Tibial artery (tissue), 4 donors: ENCODE measurements around the gene HDAC1.

Experiments used
- DNase-seq, 2 donors: peaks; one replicate each; pipeline ENCODE4 v3.0.0-alpha.2; 2019
- H3K27ac ChIP-seq, 2 donors: fragments of 200-600 bp; sonication (generic) in 1 of 2; 1 replicate in 1 of 2; 2 replicates in 1 of 2; pipeline ENCODE4 v1.5.1; 2018 to 2019; ENCODE audit warnings: mild to moderate bottlenecking in 1 of 2
- H3K27me3 ChIP-seq, 2 donors: fragments of 200-600 bp; sonication (generic) in 1 of 2; one replicate each; pipeline versions ENCODE4 v1.5.1 to v1.6.0; 2016 to 2019
- H3K36me3 ChIP-seq, 3 donors: fragments of 200-600 bp; sonication (generic) in 2 of 3; one replicate each; pipeline ENCODE4 v1.5.1; 2016 to 2019; ENCODE audit warnings: mild to moderate bottlenecking in 2 of 3
- H3K4me1 ChIP-seq, 4 donors: fragments of 200-600 bp; sonication (generic) in 2 of 4; 1 replicate in 3 of 4; 2 replicates in 1 of 4; pipeline ENCODE4 v1.5.1; 2016 to 2019
- H3K4me3 ChIP-seq, 2 donors: fragments of 200-600 bp; sonication (generic) in 1 of 2; 1 replicate in 1 of 2; 2 replicates in 1 of 2; pipeline ENCODE4 v1.5.1; 2018 to 2019; ENCODE audit warnings: mild to moderate bottlenecking in 2 of 2
- H3K9me3 ChIP-seq, 3 donors: fragments of 200-600 bp; sonication (generic) in 1 of 3; one replicate each; pipeline ENCODE4 v1.5.1; 2016 to 2019
- CTCF ChIP-seq, 2 experiments: fragments of 200-600 bp in 1 of 2; fragments of 450-650 bp in 1 of 2; IDR thresholded peaks; one replicate each; pipeline ENCODE4 v1.5.1; 2017 to 2019; ENCODE audit warnings: antibody characterized with exemption in 2 of 2, mild to moderate bottlenecking in 1 of 2, moderate library complexity in 1 of 2
- intact Hi-C: fragments of 100-400 bp; cut with DNase I; formaldehyde crosslinking; loops from one replicate; pipeline ENCODE4 v1.15.0; 2023; ENCODE audit warnings: low total_unique reads

The HDAC1 gene

DNA sequence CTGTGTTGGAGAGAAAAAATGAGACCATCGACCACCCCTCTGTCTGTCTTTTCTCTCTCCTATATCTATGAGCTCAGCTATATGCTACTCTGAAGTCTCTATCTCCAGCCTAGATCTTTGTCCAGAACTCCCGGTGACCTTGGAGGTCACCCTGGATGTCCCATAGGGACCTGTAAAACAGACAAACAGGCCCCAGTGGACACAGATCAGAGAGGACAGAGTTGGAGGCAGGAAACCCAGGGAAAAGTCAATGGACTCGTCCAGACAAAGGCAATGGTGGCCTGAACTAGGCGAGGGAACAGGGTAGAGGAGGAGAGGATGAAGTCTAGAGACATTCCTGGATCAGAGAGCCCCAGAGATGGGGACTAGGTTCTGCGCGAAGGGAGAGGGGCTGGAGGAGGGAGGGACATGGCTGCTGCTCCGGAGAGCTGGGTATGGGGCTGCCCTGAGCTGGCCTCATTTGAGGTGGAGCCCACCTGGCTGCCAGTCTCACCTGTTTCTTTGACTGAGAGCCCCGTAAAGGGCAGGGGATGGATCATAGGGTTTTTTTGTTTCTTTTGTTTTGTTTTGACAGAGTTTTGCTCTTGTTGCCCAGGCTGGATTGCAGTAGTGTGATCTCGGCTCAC, 54.8 kb downstream of the HDAC1 start:
- intact Hi-C loops: no loop called here
- H3K9me3 ChIP-seq: no peaks in the 10 kb centered on the region
- no peaks in the 10 kb centered on the region for H3K36me3 ChIP-seq
- no peak for TF ChIP-seq CTCF (IDR thresholded peaks at IDR 0.05)
- no peaks in the 10 kb centered on the region for H3K27me3 ChIP-seq
- DNase-seq: no peak
- peaks cover 0 to 9% (median 0%) of the 10 kb centered on the region in 4 donors for H3K4me1 ChIP-seq
- H3K4me3 ChIP-seq: no peak overlapping the region
- H3K27ac ChIP-seq: no peak overlapping the region

GRCh38 chr1:32349211-32349708, 57.4 kb downstream of the HDAC1 start:
- no peaks in the 10 kb centered on the region for H3K9me3 ChIP-seq
- H3K4me1 ChIP-seq: peaks cover 0 to 21% (median 20%) of the 10 kb centered on the region in 4 donors
- intact Hi-C loops: no loop called here
- H3K27ac ChIP-seq: no peak overlapping the region
- H3K27me3 ChIP-seq: no peaks in the 10 kb centered on the region
- no peak for TF ChIP-seq CTCF (IDR thresholded peaks at IDR 0.05)
- H3K36me3 ChIP-seq: no peaks in the 10 kb centered on the region
- no peak overlapping the region for H3K4me3 ChIP-seq
- DNase-seq: peak in 1 of 2 donors; percentile 50

DNA sequence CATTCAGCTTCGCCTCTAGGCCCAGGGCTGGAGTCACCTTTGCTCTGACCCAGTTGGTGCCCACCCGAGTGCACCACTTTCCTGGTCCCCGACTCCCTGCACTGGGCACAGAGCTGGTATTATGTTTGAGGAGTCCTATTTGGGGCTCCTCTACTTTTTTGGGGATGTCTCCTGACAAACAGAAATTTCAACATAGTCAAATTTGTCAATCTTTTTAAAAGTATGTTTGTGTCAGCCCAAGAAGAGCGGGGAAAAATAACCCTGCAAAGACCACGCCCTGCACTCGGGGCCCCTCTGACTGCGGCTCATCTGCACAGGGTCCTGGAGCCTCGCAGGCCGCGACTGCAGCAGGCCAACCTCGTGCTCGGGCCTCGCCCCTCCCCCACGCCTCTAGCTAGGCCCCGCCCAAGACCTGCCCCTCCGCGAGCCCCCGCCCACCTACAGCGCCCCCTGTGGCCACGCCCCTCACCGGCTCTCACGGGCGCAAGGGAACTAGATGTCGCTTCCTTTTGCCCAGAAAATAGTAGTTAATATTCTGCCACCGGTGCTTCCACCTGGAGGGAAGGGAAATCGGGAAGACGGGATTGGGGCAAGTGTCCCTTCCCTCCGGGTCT, 59.0 kb downstream of the HDAC1 start:
- peaks cover 0 to 21% (median 20%) of the 10 kb centered on the region in 4 donors for H3K4me1 ChIP-seq
- H3K9me3 ChIP-seq: no peaks in the 10 kb centered on the region
- TF ChIP-seq CTCF (IDR thresholded peaks at IDR 0.05): peak; percentile 19 to 54
- H3K4me3 ChIP-seq: peak overlapping the region; percentile 59 to 84
- intact Hi-C loops: loop anchor here (5.0 kb wide), 1 partner anchor 149 kb away; the partner anchor contains the start of gene CCDC28B
- peak; percentile 59 to 85 for DNase-seq
- no peaks in the 10 kb centered on the region for H3K36me3 ChIP-seq
- no peaks in the 10 kb centered on the region for H3K27me3 ChIP-seq
- H3K27ac ChIP-seq: peak overlapping the region; percentile 86 to 94

DNA sequence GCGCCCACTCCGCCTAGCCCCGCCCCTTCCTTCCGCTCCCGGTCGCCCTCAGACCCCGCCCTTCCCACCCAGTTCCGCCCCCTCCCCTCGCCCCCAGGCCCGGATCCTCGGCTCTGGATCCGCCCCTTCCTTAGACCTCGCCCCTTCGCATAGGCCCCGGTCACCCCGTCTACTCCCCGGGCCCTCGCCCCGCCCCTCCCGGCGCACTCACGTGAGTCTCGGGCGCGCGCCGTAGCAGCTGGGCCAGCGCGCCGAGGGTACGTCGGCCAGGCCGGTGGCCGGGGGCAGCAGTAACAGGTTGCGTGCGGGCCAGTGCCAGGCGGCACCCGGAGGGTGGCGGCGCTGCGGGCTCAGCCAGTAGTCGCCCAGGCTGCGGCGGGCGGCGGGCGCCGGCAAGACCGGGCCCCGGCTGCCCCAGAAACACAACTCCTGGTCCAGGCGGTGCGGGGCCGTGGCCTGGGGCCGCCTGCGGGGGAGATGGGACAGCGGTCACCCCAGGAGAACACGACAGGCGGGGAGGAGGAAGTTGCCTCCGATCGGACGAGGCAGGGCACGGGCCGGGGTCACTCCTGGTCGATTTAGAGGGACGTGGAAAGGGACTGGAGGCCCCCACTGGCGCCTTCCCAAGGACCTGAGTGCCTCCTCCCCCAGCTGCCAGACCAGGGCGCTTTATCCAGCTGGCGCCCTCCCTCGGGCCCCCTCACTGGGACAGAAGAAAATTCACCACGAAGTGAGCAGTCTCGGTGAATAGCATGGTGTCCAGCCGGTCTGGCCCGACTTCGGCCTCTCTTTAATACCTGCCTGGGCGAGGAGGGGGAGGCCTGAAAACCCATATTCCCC, 59.7 kb downstream of the HDAC1 start:
- H3K36me3 ChIP-seq: no peaks in the 10 kb centered on the region
- peak overlapping the region; percentile 86 to 94 for H3K27ac ChIP-seq
- no peaks in the 10 kb centered on the region for H3K27me3 ChIP-seq
- peaks cover 0 to 21% (median 20%) of the 10 kb centered on the region in 4 donors for H3K4me1 ChIP-seq
- peak overlapping the region; percentile 59 to 84 for H3K4me3 ChIP-seq
- no peak for TF ChIP-seq CTCF (IDR thresholded peaks at IDR 0.05)
- DNase-seq: peak; percentile 94 to 96
- H3K9me3 ChIP-seq: no peaks in the 10 kb centered on the region
- intact Hi-C loops: loop anchor here (5.0 kb wide), 1 partner anchor 149 kb away; the partner anchor contains the start of gene CCDC28B

DNA sequence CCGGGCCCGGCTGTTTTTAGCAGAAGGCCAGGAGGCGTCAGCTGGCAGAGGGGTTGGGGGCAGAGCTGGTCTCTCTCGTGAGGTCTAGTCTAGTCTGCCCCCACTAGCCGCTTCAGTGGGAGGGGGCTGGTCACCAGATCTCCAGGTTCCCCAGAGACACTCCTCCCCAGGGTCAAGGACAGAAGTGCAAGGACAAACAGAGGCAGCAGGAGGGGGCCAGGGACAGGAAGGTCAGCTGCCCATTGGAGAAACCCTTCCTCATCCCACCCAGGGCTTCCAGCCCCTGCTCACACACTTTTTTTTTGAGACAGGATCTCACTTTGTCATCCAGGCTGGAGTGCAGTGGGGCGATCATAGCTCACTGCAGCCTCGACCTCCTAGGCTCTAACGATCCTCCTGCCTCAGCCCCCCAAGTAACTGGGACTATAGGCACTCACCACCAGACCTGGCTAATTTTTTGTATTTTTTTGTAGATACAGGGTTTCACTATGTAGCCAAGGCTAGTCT, 60.4 kb downstream of the HDAC1 start:
- Histone ChIP-seq H3K4me1 (peaks cover 0 to 21% (median 20%) of the 10 kb centered on the region in 4 donors), H3K36me3 (no peaks in the 10 kb centered on the region), H3K27ac (peak overlapping the region; percentile 86 to 94), H3K4me3 (peak overlapping the region; percentile 59 to 84), H3K9me3 (no peaks in the 10 kb centered on the region), H3K27me3 (no peaks in the 10 kb centered on the region)
- DNase-seq: no peak
- TF ChIP-seq CTCF (IDR thresholded peaks at IDR 0.05): no peak
- intact Hi-C loops: loop anchor here (5.0 kb wide), 1 partner anchor 150 kb away; the partner anchor contains the start of gene CCDC28B
